NCI-H1694 (cell line): ENCODE measurements around the gene DUOX2.
"Not testable (repeated sequence)": the region's sequence is repeated elsewhere in the genome, so short reads cannot be mapped to it uniquely, and the experiment has no call there.

Experiments
- DNase-seq: peaks from one replicate; lab custom pipeline; 2025; lab: John Stamatoyannopoulos, UW

DUOX2 gene

DNA sequence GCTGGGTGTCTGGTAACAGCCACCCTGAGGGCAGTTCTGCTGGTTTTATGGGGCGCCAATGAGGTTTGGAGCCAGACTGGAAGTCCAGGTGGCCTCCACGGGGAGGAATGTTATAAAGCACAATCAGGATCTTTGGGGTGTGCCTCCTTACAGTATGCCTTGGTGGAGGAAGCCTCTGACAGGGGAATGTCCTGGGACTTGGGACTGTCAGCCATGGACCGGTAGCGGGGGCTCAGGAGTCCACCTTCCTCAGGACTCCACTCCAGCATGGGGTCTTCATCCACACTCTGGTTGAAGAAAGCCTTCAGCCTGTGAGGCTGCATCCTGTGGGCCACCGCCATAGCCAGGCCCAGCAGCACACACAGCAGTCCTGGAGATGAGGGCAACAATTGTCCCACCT, 5.0 kb upstream of the DUOX2 start:
- DNase-seq, result no peak

DNA sequence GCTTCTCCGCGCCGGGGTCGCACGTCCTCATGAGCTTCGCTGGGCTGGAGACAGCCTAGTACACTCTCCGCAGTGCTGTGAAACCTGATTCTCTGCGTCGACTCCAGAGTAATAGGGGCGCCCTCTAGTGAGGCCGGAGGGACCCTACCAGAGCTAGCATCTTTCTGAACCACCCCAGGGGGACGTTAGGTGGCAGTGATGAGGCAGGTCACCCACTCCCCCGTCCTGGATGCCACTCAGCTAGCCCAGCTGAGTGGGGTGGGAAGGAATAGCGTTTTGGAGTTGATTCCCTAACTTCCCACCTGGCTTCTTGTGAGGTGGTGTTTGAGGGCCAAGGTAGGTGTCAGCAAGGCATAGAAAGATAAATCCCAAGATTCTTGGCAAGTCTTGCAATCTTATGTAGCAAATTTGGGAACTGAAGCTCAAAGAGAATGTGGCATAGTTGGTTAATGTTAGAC, 4.2 kb upstream of the DUOX2 start:
- DNase-seq, result peak; percentile 91

DNA sequence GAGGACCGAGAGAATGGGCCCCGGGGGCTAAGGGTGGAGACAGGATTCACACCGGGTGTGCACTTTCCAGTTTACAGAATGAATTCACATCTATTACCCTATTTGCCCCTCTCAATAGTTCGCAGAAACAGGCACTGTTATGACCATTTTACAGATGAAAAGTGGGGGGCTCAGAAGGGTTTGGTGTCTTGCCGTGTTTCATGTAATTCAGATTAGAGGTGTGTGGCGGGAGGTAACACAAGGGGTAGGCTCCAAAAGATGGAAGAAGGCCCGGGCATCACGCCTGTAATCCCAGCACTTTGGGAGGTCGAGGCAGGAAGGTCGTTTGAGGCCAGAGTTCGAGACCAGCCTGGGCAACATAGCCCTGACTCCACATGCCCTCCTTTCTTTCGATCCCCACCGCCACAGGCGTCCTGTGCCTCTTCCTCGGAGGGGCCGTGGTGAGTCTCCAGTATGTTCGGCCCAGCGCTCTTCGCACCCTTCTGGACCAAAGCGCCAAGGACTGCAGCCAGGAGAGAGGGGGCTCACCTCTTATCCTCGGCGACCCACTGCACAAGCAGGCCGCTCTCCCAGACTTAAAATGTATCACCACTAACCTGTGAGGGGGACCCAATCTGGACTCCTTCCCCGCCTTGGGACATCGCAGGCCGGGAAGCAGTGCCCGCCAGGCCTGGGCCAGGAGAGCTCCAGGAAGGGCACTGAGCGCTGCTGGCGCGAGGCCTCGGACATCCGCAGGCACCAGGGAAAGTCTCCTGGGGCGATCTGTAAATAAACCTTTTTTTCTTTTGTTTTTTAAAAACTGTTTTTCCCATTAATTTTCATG, 3.5 kb upstream of the DUOX2 start:
- no peak for DNase-seq

DNA sequence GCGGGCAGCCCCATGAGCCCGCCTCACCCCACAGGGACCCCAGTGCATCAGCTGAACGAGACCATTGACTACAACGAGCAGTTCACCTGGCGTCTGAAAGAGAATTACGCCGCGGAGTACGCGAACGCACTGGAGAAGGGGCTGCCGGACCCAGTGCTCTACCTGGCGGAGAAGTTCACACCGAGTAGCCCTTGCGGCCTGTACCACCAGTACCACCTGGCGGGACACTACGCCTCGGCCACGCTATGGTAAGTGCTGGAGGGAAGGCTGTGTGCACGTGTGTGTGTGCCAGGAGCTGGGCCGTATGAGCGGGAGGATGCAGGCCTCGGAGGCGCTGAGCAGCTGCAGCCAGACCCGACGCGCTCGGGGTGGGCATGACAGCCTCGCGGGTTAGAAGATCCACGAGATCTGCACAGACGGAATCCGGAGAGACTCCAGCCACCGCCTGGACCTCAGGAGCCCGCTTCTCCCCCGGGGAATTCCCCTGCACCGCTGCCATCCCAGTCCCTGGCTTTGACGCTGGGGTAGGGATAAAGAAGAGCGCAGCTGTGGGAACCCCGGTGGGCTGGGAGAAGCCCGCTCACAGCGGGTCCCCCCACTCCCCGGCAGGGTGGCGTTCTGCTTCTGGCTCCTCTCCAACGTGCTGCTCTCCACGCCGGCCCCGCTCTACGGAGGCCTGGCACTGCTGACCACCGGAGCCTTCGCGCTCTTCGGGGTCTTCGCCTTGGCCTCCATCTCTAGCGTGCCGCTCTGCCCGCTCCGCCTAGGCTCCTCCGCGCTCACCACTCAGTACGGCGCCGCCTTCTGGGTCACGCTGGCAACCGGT, 2.7 kb upstream of the DUOX2 start:
- DNase-seq, result no peak

DNA sequence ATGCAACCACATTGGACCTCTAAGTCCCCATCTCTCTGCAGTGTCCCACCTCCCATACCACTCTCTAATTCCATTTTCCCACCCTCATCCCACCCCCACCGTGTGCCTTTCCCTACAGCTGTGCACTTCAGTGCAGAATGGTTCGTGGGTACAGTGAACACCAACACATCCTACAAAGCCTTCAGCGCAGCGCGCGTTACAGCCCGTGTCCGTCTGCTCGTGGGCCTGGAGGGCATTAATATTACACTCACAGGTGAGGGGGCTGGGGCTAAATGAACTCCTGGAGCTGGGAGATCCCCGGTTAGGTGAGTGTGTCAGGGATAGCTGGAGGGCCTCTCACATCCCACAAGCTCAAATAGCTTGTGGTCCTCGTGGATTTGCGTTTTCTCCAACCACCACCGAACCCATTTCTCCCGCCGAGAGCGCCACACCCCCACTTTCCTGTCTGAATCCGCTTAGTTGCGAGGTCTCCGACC, 2.1 kb upstream of the DUOX2 start:
- DNase-seq, result no peak

DNA sequence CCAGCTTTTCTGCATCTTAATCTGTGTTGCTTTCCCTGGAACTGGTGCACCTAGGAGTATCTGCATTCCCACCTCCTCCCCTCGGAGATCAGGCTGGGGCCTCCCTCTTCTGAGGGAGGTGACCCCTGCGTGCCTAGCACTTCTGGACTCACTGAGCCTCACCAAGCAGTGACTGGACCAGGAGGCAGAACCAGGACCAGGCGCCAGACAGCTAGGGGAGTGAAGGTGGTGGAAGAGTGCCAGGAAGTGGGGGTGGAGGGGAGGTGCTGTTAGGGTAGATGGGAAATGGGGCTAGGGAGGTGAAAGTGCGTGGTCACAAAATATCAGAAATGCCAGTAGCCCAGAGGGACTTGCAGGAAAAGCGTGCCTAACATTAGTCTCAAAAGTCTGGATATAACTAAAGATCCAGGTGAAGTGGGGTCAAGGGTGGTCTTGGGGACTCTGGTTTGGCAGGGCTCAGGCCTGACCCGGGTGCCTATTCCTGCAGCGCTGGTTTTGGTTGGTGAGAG, 1.4 kb upstream of the DUOX2 start:
- no peak for DNase-seq

DNA sequence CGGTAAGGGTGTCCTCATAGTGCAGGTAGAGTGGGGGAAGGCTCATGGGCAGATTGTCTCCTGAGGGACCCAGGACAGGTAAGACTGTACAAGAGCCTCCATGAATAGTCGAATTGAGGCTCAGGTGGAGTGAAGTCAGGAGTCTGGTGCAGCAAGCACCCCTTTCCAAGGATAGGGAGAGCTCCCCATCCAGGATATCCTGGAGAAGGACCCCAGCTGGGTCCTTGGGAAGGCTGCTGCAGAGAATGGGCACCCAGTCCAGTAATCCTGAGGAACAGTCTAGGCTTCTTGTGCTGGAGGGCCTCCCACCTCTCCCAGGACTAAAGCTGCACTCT, 746 bp upstream of the DUOX2 start:
- DNase-seq, result no peak

DNA sequence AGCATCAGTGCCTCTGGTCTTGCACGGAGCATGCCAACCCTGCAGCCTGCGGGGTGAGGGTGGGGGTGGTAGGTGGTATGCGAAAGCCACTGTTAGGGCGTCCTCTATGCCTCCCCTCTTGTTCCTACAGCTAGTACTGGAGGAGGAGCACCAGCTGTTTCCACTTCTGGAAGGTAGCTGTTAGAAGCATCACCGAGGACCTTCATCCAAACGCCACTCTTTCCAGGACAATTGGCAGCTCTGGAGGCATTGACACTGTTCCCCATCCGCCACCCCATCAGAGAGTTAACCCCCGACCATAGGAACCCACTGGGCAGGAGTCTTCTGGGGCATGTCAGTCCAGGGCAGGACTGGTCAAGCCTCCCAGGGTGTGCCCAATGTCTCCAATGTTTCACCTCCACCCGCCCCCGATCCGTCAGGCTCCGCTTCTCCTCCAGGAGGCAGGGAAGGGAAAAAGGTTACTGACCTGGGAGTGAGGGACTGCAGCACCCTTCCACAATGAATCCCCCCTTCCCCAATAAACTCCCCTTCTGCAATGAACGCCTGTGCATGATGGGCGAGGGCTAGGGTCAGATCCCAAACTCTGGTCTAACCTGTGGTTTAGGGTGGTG, 487 bp downstream of the DUOX2 start:
- no peak for DNase-seq

DNA sequence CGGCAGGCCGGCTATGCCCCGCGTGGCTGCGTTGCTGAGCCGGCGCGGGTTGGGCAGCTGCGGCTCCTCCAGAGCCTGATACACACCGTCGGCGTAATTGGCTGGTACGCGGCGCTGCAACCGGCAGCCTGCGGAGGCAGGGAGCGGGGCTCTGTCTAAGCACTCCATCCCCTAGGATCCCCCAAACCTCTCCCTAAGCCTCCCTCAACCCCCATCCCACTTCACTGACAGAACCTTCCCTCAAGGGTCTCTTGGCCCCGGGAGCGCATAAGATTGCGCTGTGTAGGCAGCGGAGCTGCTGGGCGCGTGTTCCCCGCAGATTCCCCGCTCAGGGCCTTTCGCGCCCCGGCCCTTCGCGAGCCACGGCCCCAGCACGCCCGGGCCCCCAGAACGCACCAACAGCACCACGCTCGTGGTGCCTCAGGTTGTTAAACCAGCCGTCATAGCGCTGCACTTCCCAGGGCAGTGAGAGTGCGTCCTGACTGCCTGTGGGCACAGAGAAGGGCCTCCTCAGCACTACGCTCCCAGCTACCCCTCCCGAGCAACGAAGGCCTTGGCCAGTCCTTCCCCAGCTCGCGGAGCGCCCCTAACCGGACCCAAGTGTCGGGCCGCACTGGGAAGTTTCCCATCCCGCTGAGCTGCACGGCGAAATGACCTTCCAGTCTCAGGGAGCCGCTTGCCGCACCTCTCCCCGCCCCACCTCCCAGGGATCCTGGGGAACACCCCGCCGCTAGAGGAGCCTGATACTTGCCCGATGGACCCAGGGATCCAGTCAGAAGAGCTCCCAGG, 1.2 kb downstream of the DUOX2 start:
- DNase-seq, result no peak

DNA sequence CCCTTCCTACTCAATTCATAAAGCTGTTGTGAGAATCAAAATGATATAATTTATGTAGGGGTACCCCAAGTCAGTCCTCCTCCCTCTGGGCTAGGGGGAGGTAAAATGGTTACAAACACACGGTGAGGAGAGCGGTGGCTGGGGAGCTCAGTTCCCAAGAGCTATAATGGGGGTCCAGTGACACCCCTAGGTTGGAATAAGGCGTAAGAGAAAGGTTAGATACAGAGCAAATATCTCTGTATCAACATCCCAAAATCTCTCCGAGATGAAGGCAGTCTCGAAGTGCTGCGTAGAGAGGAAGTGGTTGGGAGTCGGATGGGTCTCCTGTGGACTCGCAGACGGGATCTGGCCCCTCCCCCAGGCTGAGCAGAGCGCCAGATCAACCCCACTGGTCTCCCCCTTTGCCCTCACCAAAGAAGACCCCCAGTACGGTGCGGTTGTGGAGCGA, 1.8 kb downstream of the DUOX2 start:
- DNase-seq, result no peak

DNA sequence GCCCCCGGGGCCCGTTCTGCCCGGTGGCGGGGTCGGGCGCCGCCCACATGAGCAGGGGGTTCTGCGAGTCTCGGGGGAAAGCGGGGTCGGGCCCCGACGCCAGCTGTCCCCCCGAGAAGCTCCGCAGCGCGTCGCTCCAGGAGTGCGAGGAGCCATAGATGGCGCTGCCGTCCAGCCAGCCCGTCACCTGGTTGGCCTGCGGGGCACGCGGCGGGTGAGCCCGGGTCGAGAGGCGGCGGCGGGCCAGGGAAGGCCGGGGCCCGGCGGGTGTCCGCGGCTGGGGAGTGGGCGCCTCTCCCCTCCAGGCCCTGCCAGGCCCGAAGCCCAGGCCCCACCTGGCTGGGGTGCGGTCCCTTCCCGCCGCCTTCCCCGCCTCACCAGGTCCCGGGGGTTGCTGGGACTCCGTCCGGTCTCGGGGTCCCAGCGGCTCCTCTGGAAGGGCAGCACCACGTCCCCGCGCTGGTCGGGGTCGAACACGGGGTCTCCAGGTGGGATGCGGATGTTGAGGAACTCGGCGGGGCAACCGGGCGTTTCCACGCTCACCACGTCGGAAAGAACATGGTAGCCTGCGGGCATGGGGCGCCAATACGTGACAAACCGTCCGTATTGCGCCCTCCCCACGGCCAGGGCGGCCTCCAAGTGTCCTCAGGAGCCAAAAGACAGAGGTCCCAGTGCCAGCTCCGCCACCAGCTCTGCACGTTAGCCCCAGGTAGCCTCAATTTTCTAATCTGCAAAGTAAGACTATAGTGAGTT, 2.4 kb downstream of the DUOX2 start:
- DNase-seq, result no peak

DNA sequence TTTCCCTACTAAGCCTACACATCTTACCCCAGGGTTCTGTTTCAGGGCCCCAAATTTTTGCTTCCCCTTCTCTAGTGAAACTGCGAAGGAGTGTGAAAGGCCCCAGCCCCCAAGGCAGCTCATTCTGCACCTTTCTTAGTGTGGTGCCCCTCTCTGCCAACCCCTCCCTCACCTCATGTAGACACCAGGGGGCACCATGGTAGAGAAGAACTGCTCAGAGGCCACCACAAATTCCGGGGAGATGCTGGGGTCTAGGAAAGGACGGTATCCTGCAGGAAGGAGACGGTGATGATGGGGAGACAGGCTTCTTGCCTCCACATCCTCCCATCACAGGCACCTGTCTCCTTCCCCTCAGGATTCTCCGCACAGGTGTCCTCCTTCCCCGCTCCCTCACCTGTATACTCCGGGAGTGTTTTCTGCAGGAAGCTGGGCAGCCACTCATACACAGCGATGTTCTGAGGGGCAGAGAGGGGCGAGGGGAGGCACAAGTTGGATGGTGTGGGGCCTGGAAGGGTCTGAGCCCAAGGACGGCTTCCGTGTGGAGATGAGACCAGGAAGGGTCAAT, 3.6 kb downstream of the DUOX2 start:
- no peak for DNase-seq

DNA sequence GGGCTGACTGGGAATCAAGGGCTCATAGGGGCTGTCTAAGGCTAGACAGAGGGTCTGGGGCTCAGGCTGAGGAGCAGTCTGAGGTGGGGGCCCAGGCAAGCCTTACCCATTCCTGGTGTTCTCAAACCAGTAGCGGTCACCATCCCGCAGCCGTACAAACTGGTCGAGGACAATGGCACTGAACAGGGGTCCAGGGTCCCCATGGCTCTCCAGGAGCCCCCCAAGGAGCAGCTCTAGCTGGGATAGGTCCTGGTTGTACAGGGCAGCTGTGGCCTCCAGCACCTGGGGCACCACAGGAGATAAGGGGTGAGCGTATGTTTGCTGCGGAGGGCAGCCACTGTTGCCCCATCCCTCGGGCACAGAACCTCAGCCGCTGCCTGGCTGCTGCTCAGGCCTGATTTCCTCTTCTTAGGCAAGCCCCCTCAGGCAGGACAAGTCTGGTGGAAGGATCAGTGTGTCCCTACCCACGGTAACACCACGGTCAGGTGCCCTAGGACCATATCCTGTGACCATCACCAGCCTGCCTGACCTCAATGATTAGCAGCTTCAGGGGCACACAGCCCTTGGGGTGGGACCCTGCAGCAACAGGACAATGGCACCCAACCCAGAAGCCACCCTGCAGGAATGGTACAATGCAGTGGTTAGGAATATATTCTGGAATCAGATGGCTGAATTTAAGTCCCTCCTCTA, 5.9 kb downstream of the DUOX2 start:
- no peak for DNase-seq

DNA sequence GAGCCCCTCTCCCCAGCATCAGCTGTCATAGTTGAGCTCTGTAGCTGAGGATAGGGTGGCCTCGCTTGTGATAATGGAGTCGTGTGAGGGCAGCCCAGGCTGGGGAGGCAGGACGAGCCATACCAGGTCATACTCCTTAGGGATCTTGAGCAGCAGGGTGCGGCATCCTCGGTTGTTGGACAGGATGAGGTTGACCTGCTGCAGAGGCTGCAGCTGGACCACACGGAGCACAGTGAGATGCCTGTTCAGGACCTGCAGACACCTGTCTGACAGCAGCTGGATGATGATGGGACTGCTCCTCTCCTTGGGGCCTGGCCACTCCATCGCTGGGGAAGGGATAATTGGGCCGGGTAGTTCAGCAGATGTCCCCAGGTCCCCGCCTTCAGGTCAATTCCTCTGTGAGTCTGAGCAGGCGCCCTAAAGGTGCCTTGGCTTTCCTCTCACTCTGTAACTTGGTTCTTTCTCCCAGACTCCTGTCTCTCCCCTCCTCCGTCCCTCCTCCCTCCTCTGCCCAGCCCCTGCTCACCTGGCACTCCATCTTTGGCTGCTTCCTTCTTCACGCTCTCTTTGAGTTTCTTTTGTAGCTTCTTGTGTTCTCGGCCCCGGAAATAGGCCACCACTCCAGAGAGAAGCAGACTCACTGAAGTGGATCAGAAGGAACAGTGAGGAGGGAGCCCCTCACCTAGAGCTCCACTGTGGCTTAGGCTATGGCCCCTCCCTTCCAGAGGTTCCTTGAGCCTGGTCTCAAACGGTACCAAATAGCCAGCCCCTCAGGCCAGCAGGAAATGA, 7.8 kb downstream of the DUOX2 start:
- no peak for DNase-seq

DNA sequence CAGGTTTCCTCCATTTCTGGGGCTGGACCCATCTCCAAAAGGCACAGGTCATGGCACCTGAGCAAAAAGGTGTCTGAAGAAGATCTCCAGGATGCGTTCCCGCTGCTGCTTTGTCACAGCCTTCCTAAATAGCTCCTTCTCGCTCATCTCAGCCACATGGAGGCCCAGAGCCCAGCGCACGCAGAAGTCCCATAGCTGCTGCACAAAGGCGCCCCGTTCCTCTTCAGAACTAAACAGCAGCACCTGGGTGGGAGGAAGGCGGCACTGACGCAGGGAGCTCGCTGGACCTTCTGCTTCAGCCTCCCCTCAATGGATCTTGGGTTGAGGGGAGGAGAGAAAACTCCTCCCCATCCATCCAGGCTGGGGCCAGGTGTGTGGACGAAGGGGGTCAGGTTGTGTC, 8.4 kb downstream of the DUOX2 start:
- no peak for DNase-seq

DNA sequence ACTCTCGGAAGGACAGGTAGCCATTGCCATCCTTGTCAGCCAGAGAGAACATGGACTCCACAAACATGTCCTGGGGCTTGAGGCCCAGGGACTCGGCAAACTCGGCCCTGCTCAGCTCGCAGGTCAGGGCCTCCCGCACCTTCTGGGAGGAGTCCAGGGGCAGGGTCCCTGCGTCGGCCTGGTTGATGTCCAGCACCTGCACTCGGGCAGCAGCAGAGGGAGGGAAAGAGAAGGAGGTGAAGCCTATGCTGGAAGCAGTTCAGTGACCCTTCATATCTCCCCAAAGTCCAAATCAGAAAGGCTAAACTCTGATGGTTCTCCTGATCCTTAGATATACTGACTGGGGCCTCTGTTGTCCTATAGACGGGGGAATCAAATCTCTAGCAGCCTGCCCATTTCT, 9.8 kb downstream of the DUOX2 start:
- DNase-seq, result not testable (repeated sequence)

DNA sequence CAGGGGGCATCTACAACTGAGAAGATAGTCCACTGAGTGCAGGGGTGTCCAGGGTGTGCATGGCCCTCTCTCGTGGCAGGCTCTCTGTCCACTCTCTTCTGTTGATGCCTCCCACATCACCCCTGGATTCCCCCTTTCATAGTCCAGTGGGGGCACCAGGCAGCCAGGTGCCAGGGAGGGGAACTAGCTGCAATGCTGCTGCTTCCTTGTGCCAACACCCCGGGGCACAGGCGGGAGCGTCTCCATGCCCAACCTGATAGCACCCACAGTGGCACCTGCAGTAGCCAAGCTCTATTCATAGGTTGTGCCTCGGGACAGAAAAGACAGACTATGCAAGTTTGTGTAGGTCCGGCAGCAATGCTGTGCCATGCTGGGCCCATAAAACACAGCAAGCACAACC, 11.7 kb downstream of the DUOX2 start:
- DNase-seq, result no peak

DNA sequence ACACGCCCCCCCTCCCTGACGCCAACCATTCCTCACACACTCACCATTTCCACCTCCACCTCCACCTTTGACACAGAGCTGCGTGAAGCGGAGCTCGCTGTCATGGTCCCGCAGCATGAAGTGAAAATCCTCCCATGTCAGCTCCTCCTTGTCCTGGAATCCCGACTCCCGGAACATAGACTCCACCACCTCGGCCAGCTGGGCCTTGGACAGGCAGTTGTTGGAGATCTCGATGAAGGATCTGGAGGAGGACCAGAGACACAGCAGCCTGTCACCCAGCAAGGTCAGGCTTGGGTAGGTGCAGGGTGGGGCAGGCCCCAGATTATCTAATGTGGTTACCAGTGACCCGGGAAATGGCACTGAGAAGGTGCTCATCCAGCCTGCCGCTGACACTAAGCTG, 12.2 kb downstream of the DUOX2 start:
- no peak for DNase-seq
